Dendritic cell treated with granulocyte-macrophage colony-stimulating factor and Interleukin-4, amounts not matched to agents 40 ng/mL and 50 ng/mL, for 4 days (primary cell): Measurements from ENCODE around the gene RBM33.

ENCODE experiments used
- H3K27ac Mint-ChIP-seq: one replicate; pipeline ENCODE4 v1.8.0; 2022; ENCODE audit warnings: mild to moderate bottlenecking, mixed read lengths
- H3K27me3 Mint-ChIP-seq: one replicate; pipeline ENCODE4 v1.8.0; 2022; ENCODE audit warnings: mild to moderate bottlenecking, mixed read lengths
- H3K36me3 Mint-ChIP-seq: one replicate; pipeline ENCODE4 v1.8.0; 2022; ENCODE audit warnings: low read depth, mixed read lengths
- H3K4me1 Mint-ChIP-seq: one replicate; pipeline ENCODE4 v1.8.0; 2022; ENCODE audit warnings: low read depth, mixed read lengths
- H3K4me3 Mint-ChIP-seq: one replicate; pipeline ENCODE4 v1.8.0; 2022; ENCODE audit warnings: mild to moderate bottlenecking, moderate library complexity, mixed read lengths
- H3K9me3 Mint-ChIP-seq: one replicate; pipeline ENCODE4 v1.8.0; 2022; ENCODE audit warnings: mixed read lengths
- intact Hi-C: fragments of 100-400 bp; cut with micrococcal nuclease; formaldehyde crosslinking; loops from one replicate; pipeline ENCODE4 v1.15.0; 2022

The RBM33 gene

GRCh38 chr7:155662343-155663043, 18.0 kb downstream of the RBM33 start:
- Mint-ChIP-seq H3K4me1 (peaks cover 62% of the 10 kb centered on the region), H3K9me3 (no peaks in the 10 kb centered on the region), H3K27me3 (no peaks in the 10 kb centered on the region), H3K36me3 (peaks cover 36% of the 10 kb centered on the region), H3K27ac (no peak overlapping the region), H3K4me3 (no peak overlapping the region)
- intact Hi-C loops: no loop called here

- H3K27me3 Mint-ChIP-seq: no peaks in the 10 kb centered on the region
- intact Hi-C loops: no loop called here
- peaks cover 44% of the 10 kb centered on the region for H3K36me3 Mint-ChIP-seq
- H3K4me1 Mint-ChIP-seq: peaks cover 69% of the 10 kb centered on the region
- no peaks in the 10 kb centered on the region for H3K9me3 Mint-ChIP-seq
- H3K4me3 Mint-ChIP-seq: no peak overlapping the region
- H3K27ac Mint-ChIP-seq: no peak overlapping the region
These were observed 19.5 kb downstream of the RBM33 start for GRCh38 chr7:155663937-155664336.

- no peaks in the 10 kb centered on the region for H3K9me3 Mint-ChIP-seq
- peaks cover 45% of the 10 kb centered on the region for H3K36me3 Mint-ChIP-seq
- no peaks in the 10 kb centered on the region for H3K27me3 Mint-ChIP-seq
- H3K4me3 Mint-ChIP-seq: no peak overlapping the region
- intact Hi-C loops: no loop called here
- peaks cover 67% of the 10 kb centered on the region for H3K4me1 Mint-ChIP-seq
- no peak overlapping the region for H3K27ac Mint-ChIP-seq
These were observed 20.9 kb downstream of the RBM33 start for GRCh38 chr7:155665079-155665956.

GRCh38 chr7:155665957-155666287, 21.5 kb downstream of the RBM33 start:
- Mint-ChIP-seq H3K27me3 (no peaks in the 10 kb centered on the region), H3K36me3 (peaks cover 45% of the 10 kb centered on the region), H3K4me3 (no peak overlapping the region), H3K27ac (no peak overlapping the region), H3K4me1 (peaks cover 67% of the 10 kb centered on the region), H3K9me3 (no peaks in the 10 kb centered on the region)
- intact Hi-C loops: no loop called here

- Mint-ChIP-seq H3K27me3 (no peaks in the 10 kb centered on the region), H3K9me3 (no peaks in the 10 kb centered on the region), H3K27ac (no peak overlapping the region), H3K36me3 (peaks cover 37% of the 10 kb centered on the region), H3K4me3 (no peak overlapping the region), H3K4me1 (peaks cover 60% of the 10 kb centered on the region)
- intact Hi-C loops: no loop called here
These were observed 22.9 kb downstream of the RBM33 start for GRCh38 chr7:155667241-155667829.

GRCh38 chr7:155669717-155670505, 25.4 kb downstream of the RBM33 start:
- Mint-ChIP-seq H3K4me3 (no peak overlapping the region), H3K4me1 (peaks cover 46% of the 10 kb centered on the region), H3K27me3 (no peaks in the 10 kb centered on the region), H3K9me3 (no peaks in the 10 kb centered on the region), H3K36me3 (peaks cover 39% of the 10 kb centered on the region), H3K27ac (no peak overlapping the region)
- intact Hi-C loops: no loop called here

GRCh38 chr7:155670521-155670920, 26.1 kb downstream of the RBM33 start:
- H3K4me3 Mint-ChIP-seq: no peak overlapping the region
- H3K27ac Mint-ChIP-seq: no peak overlapping the region
- H3K27me3 Mint-ChIP-seq: no peaks in the 10 kb centered on the region
- peaks cover 41% of the 10 kb centered on the region for H3K4me1 Mint-ChIP-seq
- intact Hi-C loops: no loop called here
- H3K9me3 Mint-ChIP-seq: no peaks in the 10 kb centered on the region
- H3K36me3 Mint-ChIP-seq: peaks cover 33% of the 10 kb centered on the region

- Mint-ChIP-seq H3K9me3 (no peaks in the 10 kb centered on the region), H3K36me3 (peaks cover 28% of the 10 kb centered on the region), H3K4me3 (no peak overlapping the region), H3K27me3 (no peaks in the 10 kb centered on the region), H3K27ac (no peak overlapping the region), H3K4me1 (peaks cover 31% of the 10 kb centered on the region)
- intact Hi-C loops: no loop called here
These were observed 30.1 kb downstream of the RBM33 start for GRCh38 chr7:155674556-155674955.

- intact Hi-C loops: no loop called here
- Mint-ChIP-seq H3K27me3 (no peaks in the 10 kb centered on the region), H3K4me1 (peaks cover 21% of the 10 kb centered on the region), H3K27ac (no peak overlapping the region), H3K4me3 (no peak overlapping the region), H3K36me3 (peaks cover 35% of the 10 kb centered on the region), H3K9me3 (no peaks in the 10 kb centered on the region)
These were observed 31.6 kb downstream of the RBM33 start for GRCh38 chr7:155676052-155676451.

- H3K27ac Mint-ChIP-seq: no peak overlapping the region
- peaks cover 26% of the 10 kb centered on the region for H3K4me1 Mint-ChIP-seq
- H3K36me3 Mint-ChIP-seq: peaks cover 52% of the 10 kb centered on the region
- intact Hi-C loops: no loop called here
- H3K27me3 Mint-ChIP-seq: no peaks in the 10 kb centered on the region
- no peak overlapping the region for H3K4me3 Mint-ChIP-seq
- no peaks in the 10 kb centered on the region for H3K9me3 Mint-ChIP-seq
These were observed 33.2 kb downstream of the RBM33 start for GRCh38 chr7:155677688-155678087.

- no peak overlapping the region for H3K27ac Mint-ChIP-seq
- H3K9me3 Mint-ChIP-seq: no peaks in the 10 kb centered on the region
- H3K36me3 Mint-ChIP-seq: peaks cover 66% of the 10 kb centered on the region
- intact Hi-C loops: no loop called here
- H3K4me3 Mint-ChIP-seq: no peak overlapping the region
- no peaks in the 10 kb centered on the region for H3K27me3 Mint-ChIP-seq
- H3K4me1 Mint-ChIP-seq: peaks cover 36% of the 10 kb centered on the region
These were observed 35.7 kb downstream of the RBM33 start for GRCh38 chr7:155680124-155680523.

GRCh38 chr7:155680864-155681263, 36.4 kb downstream of the RBM33 start:
- H3K27me3 Mint-ChIP-seq: no peaks in the 10 kb centered on the region
- H3K27ac Mint-ChIP-seq: no peak overlapping the region
- H3K36me3 Mint-ChIP-seq: peaks cover 73% of the 10 kb centered on the region

GRCh38 chr7:155681663-155682062, 37.2 kb downstream of the RBM33 start:
- peaks cover 9% of the 10 kb centered on the region for H3K9me3 Mint-ChIP-seq
- H3K36me3 Mint-ChIP-seq: peaks cover 81% of the 10 kb centered on the region
- no peak overlapping the region for H3K27ac Mint-ChIP-seq

More at GRCh38 chr7:155680864-155681263, 36.4 kb downstream of the RBM33 start:
- intact Hi-C loops: no loop called here
- H3K4me3 Mint-ChIP-seq: no peak overlapping the region
- peaks cover 2% of the 10 kb centered on the region for H3K9me3 Mint-ChIP-seq
- peaks cover 32% of the 10 kb centered on the region for H3K4me1 Mint-ChIP-seq

More at GRCh38 chr7:155681663-155682062, 37.2 kb downstream of the RBM33 start:
- Mint-ChIP-seq H3K4me3 (no peak overlapping the region), H3K4me1 (peaks cover 24% of the 10 kb centered on the region), H3K27me3 (no peaks in the 10 kb centered on the region)
- intact Hi-C loops: no loop called here
